Measurements from ENCODE around the gene VTI1B.
"Not testable (repeated sequence)": the region's sequence is repeated elsewhere in the genome, so short reads cannot be mapped to it uniquely, and the experiment has no call there.

GRCh38 chr14:67709796-67710195, 35.4 kb upstream of the VTI1B start:
- not testable (repeated sequence) for TF ChIP-seq BHLHE40 (IDR thresholded peaks at IDR 0.05; ENCODE audit: low read depth, low read length); SMC3 (IDR thresholded peaks at IDR 0.05); RNF2 (IDR thresholded peaks at IDR 0.05; ENCODE audit: borderline replicate concordance, low read depth); RCOR1 (IDR thresholded peaks at IDR 0.05; ENCODE audit: low read depth, low read length); ZNF302 (CRISPR knock-in tag; IDR thresholded peaks at IDR 0.05); MYC (IDR thresholded peaks at IDR 0.05; ENCODE audit: borderline replicate concordance, low read length); EHMT2 (IDR thresholded peaks at IDR 0.05; ENCODE audit: low read depth)
- TF ChIP-seq, protein P1, sequence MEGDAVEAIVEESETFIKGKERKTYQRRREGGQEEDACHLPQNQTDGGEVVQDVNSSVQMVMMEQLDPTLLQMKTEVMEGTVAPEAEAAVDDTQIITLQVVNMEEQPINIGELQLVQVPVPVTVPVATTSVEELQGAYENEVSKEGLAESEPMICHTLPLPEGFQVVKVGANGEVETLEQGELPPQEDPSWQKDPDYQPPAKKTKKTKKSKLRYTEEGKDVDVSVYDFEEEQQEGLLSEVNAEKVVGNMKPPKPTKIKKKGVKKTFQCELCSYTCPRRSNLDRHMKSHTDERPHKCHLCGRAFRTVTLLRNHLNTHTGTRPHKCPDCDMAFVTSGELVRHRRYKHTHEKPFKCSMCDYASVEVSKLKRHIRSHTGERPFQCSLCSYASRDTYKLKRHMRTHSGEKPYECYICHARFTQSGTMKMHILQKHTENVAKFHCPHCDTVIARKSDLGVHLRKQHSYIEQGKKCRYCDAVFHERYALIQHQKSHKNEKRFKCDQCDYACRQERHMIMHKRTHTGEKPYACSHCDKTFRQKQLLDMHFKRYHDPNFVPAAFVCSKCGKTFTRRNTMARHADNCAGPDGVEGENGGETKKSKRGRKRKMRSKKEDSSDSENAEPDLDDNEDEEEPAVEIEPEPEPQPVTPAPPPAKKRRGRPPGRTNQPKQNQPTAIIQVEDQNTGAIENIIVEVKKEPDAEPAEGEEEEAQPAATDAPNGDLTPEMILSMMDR (IDR thresholded peaks at IDR 0.05): not testable (repeated sequence)

Measured in A549 (cell line).